ENCODE measurements around the gene SURF6. TPM values are rescaled to one million over a fixed set of nuclear protein-coding genes. Genes with fewer than 3 reads are reported as not detected.
"Not testable (repeated sequence)": the region's sequence is repeated elsewhere in the genome, so short reads cannot be mapped to it uniquely, and the experiment has no call there.

SURF6 gene
- total RNA-seq, 3 donors from 2014 or later: 23.7 to 24.7 (median 24.0) TPM

- no peak for ATAC-seq
- TF ChIP-seq CTCF (IDR thresholded peaks at IDR 0.05): no peak
- no peak for DNase-seq
- Histone ChIP-seq H3K4me3 (no peak overlapping the region), H3K9me3 (no peaks in the 10 kb centered on the region), H3K4me1 (ENCODE audit: low read depth) (no peaks in the 10 kb centered on the region), H3K36me3 (ENCODE audit: low read depth) (no peaks in the 10 kb centered on the region)
- intact Hi-C loops (cut with DNase I, micrococcal nuclease): no loop called here
Observed at GRCh38 chr9:133305731-133306130, 30.3 kb downstream of the SURF6 start.

- intact Hi-C loops (cut with DNase I, micrococcal nuclease): no loop called here
- H3K36me3 ChIP-seq (ENCODE audit: low read depth): no peaks in the 10 kb centered on the region
- no peak overlapping the region for H3K4me3 ChIP-seq
- no peak for DNase-seq
- H3K4me1 ChIP-seq (ENCODE audit: low read depth): no peaks in the 10 kb centered on the region
- no peaks in the 10 kb centered on the region for H3K9me3 ChIP-seq
- ATAC-seq: no peak
- no peak for TF ChIP-seq CTCF (IDR thresholded peaks at IDR 0.05)
Observed at GRCh38 chr9:133304477-133305377, 31.3 kb downstream of the SURF6 start.

DNA sequence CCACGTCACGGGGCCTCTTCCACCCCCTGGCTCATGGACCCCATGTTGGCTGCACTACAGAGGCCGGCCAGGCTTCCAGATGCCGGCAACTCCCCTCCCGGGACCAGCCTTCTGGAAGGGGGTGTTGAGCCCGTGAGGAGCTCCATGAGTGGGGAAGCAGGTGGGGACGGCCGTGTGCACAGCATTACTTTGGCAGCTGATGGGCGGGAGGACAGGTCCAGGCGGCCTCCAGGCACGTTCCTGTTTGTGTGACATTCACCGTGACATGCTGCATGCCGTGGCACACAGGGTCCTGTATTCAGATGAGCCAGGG lies 31.9 kb downstream of the SURF6 start:
- ATAC-seq: no peak
- no peaks in the 10 kb centered on the region for H3K9me3 ChIP-seq
- H3K4me1 ChIP-seq (ENCODE audit: low read depth): no peaks in the 10 kb centered on the region
- TF ChIP-seq CTCF (IDR thresholded peaks at IDR 0.05): no peak
- no peak overlapping the region for H3K4me3 ChIP-seq
- DNase-seq: no peak
- intact Hi-C loops (cut with DNase I, micrococcal nuclease): no loop called here
- H3K36me3 ChIP-seq (ENCODE audit: low read depth): no peaks in the 10 kb centered on the region

GRCh38 chr9:133303266-133304157 lies 32.5 kb downstream of the SURF6 start:
- no peak for DNase-seq
- no peak overlapping the region for H3K4me3 ChIP-seq
- H3K4me1 ChIP-seq (ENCODE audit: low read depth): no peaks in the 10 kb centered on the region
- no peak for TF ChIP-seq CTCF (IDR thresholded peaks at IDR 0.05)
- intact Hi-C loops (cut with DNase I, micrococcal nuclease): no loop called here
- H3K36me3 ChIP-seq (ENCODE audit: low read depth): no peaks in the 10 kb centered on the region
- ATAC-seq: no peak
- H3K9me3 ChIP-seq: no peaks in the 10 kb centered on the region

DNA sequence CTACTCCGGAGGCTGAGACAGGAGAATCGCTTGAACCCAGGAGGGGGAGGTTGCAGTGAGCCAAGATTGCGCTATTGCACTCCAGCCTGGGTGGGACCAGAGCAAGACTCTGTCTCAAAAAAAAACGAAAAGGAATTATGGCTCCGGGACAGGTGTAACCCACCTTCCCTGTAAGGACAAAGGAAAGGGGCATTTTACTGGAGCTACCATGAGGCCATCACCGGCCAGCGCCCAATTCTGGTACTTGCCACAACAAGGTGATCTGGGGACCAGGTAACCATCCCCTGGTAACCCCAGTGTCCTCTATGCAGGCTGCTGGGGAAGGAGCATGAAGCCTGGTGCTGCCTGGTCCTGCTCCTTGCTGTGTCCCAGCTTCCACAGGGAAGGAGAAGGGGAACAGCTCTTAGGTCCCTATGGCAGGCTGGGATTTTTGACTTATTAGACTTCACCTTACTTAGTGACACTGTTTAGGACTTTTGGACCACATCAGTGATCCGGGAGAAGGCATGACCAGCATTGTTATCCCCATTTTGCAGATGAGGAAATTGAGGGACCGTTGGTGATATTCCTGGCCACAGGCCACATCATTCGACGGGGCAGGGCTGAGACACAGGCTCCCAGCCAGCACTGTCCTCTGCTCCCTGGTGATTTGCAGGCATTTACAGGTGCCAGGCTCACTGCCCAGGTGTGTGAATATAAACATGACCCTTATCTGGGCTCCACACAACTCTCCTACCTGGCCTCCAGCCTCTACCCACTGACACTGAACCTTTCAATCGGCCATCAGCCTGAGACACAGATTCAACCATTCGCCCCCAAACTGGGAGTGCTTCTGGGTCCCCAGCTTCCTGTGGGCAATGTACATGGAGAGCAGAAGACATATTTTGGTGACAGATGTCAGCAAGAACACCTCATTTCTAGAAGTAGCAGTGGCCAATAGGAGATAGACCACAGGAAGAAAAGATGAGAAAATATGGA lies 34.4 kb downstream of the SURF6 start:
- Histone ChIP-seq H3K4me3 (no peak overlapping the region), H3K36me3 (ENCODE audit: low read depth) (no peaks in the 10 kb centered on the region), H3K9me3 (no peaks in the 10 kb centered on the region), H3K4me1 (ENCODE audit: low read depth) (no peaks in the 10 kb centered on the region)
- intact Hi-C loops (cut with DNase I, micrococcal nuclease): no loop called here
- TF ChIP-seq CTCF (IDR thresholded peaks at IDR 0.05): no peak
- DNase-seq (no peak), ATAC-seq (peak; percentile 53)

DNA sequence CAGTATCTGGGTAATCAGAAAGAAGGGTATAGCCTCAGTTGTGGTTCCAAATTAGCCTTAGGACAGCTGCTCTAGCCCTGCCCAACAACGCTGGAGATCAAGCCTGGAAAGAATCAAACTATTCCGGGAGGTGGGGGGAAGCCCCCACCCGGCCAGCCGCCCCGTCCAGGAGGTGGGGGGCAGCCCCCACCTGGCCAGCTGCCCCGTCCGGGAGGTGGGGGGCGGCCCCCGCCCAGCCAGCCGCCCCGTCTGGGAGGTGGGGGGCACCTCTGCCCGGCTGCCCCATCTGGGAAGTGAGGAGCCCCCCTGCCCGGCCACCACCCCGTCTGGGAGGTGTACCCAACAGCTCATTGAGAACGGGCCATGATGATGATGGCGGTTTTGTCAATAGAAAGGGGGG lies 36.0 kb downstream of the SURF6 start:
- DNase-seq; H3K9me3 ChIP-seq; H3K36me3 ChIP-seq (ENCODE audit: low read depth); H3K4me3 ChIP-seq; intact Hi-C loops (cut with DNase I, micrococcal nuclease); ATAC-seq; H3K4me1 ChIP-seq (ENCODE audit: low read depth): not testable (repeated sequence)
